Measurements from ENCODE around the gene SERINC5.
"Not testable (repeated sequence)": the region's sequence is repeated elsewhere in the genome, so short reads cannot be mapped to it uniquely, and the experiment has no call there.

The SERINC5 gene

GRCh38 chr5:80225189-80225933 is 30.5 kb downstream of the SERINC5 start:
- no peak for DNase-seq

GRCh38 chr5:80223561-80223960 is 32.3 kb downstream of the SERINC5 start:
- no peak for DNase-seq

GRCh38 chr5:80220245-80220897 is 35.5 kb downstream of the SERINC5 start:
- no peak for DNase-seq

- no peak for DNase-seq
These were observed 36.5 kb downstream of the SERINC5 start for GRCh38 chr5:80219391-80219790.

- DNase-seq = no peak
These were observed 38.2 kb downstream of the SERINC5 start for GRCh38 chr5:80217667-80218066.

GRCh38 chr5:80216753-80217596 is 38.9 kb downstream of the SERINC5 start:
- no peak for DNase-seq

GRCh38 chr5:80216096-80216495 is 39.8 kb downstream of the SERINC5 start:
- DNase-seq = no peak

- DNase-seq = no peak
These were observed 40.3 kb downstream of the SERINC5 start for GRCh38 chr5:80215523-80215922.

- no peak for DNase-seq
These were observed 42.4 kb downstream of the SERINC5 start for GRCh38 chr5:80213466-80213865.

- DNase-seq = no peak
These were observed 43.6 kb downstream of the SERINC5 start for GRCh38 chr5:80212171-80212667.

- no peak for DNase-seq
These were observed 44.5 kb downstream of the SERINC5 start for GRCh38 chr5:80211327-80211726.

GRCh38 chr5:80210014-80210413 is 45.8 kb downstream of the SERINC5 start:
- no peak for DNase-seq

GRCh38 chr5:80208381-80208780 is 47.5 kb downstream of the SERINC5 start:
- DNase-seq = no peak

- DNase-seq = no peak
These were observed 48.0 kb downstream of the SERINC5 start for GRCh38 chr5:80207832-80208231.

GRCh38 chr5:80206282-80206681 is 49.6 kb downstream of the SERINC5 start:
- no peak for DNase-seq

- no peak for DNase-seq
These were observed 50.0 kb downstream of the SERINC5 start for GRCh38 chr5:80205846-80206245.

- no peak for DNase-seq
These were observed 50.8 kb downstream of the SERINC5 start for GRCh38 chr5:80204808-80205614.

- DNase-seq = not testable (repeated sequence)
These were observed 54.1 kb downstream of the SERINC5 start for GRCh38 chr5:80201763-80202162.

- DNase-seq = no peak
These were observed 56.9 kb downstream of the SERINC5 start for GRCh38 chr5:80198920-80199319.

- DNase-seq = no peak
These were observed 57.4 kb downstream of the SERINC5 start for GRCh38 chr5:80198399-80198798.

- DNase-seq = no peak
These were observed 59.9 kb downstream of the SERINC5 start for GRCh38 chr5:80195837-80196400.

GRCh38 chr5:80194468-80194867 is 61.4 kb downstream of the SERINC5 start:
- DNase-seq = no peak
